HCT116 (cell line): ENCODE results near the gene DDX24.

ENCODE experiments used
- EGR1 ChIP-seq: IDR thresholded peaks from 2 replicates; pipeline ENCODE4 v1.6.1; 2012; ENCODE audit warnings: low read depth
- POLR2A ChIP-seq: IDR thresholded peaks from 2 replicates; pipeline ENCODE4 v1.7.0; 2011; ENCODE audit warnings: borderline replicate concordance; ENCODE audit not compliant: insufficient read depth, insufficient read length; ENCODE audit errors: extremely low read depth

DNA sequence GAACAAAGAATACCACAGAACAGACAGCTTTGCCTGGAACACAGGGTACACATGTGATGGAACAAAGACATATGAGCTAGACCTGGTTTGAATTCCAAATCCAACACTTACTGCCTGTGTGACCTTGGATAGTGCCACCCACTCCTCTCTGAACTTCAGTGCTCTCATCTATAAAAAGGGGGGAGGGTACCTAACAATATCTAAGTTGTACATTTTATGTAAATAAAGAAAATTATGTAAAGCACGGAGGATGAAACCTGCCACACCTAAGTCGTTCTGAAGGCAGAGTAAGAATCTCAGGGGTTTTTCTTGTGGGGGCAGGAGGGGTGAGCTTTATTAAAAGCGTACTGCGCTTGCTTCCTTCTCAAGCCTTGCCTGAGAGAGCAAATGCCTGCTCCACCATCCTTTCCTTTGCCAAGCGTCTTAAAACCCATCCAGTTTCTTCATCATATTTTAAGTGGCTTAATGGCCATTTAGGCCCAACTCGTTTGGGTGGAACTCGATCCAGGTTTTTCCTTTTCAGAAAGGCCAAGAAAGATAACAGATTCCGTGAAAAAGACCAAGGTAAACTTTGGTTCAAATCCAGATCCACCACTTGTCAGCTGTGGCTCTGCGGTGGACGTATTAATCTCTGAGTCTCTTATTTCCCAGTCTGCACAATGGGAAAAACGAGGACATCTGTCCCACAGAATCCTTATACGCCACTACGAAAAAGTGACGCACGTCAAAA, 946 bp downstream of the DDX24 start:
- TF ChIP-seq POLR2A (no peak), EGR1 (no peak)
